Astrocyte of the hippocampus (primary cell): ENCODE results near the gene IQCK.
A peak's percentile ranks its signal among the peaks of the same experiment; 100 is the strongest.

Source experiments
- DNase-seq: peaks from one replicate; pipeline ENCODE4 v3.0.0; 2011; ENCODE audit warnings: low read depth, low spot score

IQCK gene

DNA sequence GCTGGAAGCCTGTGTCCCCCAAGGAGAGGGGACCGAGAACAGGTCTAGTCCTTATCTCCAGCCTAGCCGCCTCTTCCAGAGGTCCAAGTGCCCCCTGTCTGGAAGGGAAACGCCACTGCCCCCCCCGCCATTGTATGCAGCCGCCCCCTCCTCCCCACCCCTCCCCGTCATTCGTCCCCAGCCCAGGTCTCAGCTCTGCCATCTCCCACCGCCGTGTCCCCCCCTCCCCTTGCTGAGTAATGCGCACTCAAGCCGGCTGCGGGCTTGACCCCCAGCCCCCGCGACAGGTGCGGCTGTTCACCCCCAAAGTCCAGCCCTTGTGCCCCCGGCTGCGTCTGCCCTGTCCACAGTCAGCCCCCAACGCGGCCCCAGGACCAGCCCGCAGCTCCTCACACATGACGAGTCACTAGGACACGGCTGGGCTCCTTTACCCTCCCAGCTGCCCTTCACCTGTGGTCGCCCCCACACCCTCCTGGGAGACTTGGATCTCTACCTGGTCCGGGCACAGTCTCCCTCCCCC, 166.0 kb downstream of the IQCK start:
- peak; percentile 46 for DNase-seq

DNA sequence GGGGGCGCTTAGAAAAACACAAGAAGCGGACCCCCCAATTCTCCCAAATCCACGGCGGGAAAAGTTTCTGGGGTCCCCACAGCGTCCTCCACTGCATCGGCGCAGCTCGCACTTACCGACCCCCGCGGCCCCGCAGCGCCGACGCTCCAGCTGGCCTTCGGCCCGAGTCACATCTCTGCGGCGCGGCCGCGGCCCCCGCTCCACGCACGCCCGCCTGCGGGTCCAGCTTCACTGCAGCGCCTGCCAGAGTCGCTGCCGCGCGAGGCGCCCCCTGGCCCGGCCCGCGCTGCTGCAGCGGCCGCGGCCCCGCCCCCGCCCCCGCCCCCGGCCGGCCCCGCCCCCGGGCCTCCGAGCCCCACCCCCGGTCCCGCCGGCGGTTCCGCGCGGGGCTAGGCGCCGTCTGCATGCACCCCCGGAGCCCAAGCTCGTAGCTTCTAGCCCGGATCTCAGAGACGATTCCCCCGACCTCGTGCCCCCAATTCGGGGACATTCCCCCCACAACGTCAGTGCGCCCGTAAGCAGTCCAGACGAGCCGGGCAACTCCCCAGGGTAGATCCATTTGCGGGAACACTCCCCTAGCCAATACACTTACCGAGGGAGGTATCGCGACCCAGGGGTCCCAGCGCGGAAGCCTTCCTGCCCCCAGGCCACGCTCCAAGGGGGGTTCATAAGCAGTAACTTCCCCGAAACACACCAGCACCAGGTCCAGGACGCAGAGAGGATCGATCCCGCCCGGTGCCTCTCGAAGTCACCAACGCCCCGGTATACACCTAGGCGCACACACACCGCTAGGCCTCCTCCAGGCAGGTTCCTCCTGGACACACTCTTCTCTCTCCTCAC, 166.8 kb downstream of the IQCK start, which contains the start of gene GPRC5B:
Gene GPRC5B (minus strand): TSS at position 238 of the 840 bp plus-strand sequence. CDS start 12,003 bp downstream, outside the sequence.
- DNase-seq = peak; percentile 80

DNA sequence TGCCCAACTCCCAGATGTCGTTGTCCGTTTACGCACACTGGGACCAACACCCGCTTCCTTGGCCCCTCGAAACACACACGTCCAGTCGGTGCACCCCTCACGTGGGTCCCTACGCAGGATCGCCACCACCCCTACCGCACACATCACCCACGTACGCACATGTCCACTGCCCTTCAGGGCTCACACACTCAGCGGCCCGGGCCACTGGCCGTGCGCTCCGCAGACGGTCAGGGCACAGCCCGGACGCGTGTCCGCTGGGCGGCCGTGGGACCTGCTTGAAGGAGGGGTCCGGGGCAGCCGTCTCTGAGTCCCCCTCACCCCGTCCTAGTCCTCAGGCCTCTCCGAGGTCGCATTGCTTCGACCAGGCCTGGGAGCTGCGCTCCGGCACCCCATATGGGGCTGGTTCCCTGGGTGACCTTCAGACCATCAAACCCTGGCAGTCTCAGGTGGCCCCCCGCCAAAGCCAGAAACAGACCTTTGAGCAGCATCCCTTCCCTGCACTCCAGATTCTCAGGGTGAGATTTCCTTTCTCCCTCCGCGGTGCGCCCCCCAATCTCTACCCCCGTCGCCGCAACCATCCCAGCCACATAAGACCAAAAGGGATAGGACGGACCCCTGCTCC, 167.5 kb downstream of the IQCK start:
- peak; percentile 36 for DNase-seq

DNA sequence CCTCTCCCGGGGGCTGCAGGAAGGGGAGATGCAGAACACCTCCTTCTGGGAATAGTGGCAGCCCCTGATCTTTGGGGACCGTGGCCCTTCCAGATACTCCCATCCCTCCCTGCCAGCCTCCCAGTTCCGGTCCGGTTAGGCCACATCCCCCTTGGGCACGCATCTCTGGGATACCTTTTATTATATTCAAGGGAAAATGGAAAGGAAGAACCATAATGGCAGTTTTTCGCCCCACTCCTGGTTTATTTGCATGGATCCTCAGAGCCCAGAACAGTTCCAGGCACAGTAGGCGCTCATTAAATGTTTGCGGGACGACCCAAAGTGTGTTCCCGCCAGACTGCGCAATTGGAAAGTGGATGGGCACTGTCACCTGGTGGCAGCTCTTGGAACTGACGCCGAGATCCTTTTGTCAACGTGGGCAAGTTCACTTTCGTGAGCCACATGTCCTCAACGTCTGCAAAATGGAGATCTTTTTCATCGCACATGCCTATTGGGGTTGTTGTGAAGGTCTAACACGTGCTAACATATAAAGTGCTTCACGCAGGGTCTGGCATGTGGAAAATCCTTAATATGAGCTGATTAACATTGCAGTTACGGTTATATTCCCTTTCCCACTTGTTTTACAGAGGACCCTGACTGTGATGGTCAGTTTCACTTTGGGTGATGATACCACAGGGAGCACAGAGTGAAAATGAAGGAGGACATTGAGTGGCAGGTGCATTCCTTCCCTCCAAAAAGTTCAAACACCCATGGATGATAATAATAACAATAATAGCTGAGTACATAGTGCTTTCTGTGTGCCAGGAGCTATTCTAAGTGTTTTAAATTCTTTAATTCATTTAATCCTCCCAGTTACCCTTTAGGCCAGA, 168.2 kb downstream of the IQCK start:
- DNase-seq = peak; percentile 89

DNA sequence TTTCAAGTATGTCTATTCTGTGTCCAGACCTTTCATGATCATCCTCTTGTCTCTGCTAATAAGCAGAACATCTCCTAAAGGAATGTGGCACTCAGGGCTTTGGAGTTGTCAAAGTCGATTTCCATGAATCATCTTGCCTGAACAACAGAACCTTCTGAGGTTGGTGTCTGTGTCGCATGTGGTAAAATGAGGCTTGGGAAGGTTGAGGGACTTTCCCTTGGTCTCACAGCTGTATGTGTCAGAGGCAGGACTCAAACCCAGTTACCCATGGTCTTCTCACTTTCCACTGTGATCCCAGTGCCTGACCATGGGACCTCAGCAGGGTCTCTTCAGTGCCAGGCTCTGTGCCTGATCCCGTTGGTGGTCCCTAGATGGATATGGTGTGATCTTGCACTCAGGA, 170.8 kb downstream of the IQCK start:
- DNase-seq = no peak

DNA sequence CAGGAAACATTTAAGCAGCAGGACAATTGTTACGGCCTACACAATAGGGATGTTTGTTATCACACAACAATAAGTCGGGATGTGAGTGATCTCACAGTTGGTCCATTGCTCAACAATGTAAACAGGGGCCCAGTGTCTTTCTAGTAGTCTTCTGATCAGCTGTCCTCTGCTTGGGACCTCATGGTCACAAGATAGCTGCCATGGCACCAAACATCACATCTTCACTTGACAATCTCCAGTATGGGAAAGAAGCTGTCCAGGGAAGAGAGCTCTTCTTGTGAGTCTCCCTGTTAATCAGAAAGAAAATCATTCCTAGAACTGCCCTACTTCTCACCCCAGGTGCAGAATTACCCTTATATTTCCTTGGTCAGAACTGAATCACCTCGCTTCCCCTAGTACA, 172.8 kb downstream of the IQCK start:
- DNase-seq = no peak

DNA sequence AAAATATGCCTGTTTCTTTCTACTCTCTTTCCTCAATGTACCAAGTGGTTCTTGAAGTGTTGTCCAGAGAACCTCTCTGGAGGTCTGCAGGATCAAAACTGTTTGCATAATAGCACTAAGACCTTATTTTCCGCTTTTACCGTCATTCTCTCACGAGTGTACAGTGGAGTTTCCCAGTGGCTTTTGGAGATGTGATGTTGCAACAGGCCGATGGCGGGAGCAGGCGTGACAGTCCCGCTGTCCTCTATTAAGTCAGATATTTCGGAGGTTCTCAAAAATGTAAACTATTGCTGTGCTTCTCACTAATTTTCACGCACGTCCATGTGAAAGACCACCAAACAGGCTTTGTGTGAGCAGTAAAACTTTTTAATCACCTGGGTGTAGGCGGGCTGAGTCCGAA, 174.8 kb downstream of the IQCK start:
- DNase-seq = no peak

DNA sequence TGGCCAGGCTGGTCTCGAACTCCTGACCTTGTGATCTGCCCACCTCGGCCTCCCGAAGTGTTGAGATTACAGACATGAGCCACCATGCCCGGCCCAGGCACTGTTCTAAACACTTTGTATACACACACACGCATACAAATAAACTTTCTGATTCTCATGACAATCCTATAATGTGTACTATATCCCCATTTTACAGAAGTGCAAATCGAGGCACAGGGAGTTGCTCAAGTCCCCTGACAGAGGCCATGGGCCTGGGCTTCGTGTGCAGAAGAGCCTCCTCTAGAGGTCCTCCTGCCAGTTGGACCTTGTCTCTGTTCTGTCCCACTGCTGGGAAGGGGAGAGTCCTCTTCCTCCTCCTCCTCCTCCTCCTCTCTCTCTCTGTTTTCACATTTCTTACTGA, 176.5 kb downstream of the IQCK start:
- DNase-seq = no peak

DNA sequence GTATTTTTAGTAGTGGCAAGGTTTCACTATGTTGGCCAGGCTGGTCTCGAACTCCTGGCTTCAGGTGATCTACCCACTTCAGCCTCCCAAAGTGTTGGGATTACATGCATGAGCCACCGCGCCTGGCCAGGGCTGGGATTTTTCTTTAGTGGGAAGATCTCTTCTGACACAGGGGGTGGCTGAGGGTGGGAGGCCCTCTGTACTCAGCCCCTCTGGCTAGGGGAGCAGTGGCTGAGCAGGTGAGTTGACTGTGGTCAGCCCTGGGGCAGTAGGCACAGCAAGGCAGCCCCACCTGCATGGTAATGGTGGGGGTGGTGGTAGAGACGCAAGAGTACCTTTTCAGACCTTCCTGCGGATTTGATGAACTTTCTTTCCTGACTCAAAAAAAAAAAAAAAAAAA, 178.9 kb downstream of the IQCK start:
- no peak for DNase-seq

DNA sequence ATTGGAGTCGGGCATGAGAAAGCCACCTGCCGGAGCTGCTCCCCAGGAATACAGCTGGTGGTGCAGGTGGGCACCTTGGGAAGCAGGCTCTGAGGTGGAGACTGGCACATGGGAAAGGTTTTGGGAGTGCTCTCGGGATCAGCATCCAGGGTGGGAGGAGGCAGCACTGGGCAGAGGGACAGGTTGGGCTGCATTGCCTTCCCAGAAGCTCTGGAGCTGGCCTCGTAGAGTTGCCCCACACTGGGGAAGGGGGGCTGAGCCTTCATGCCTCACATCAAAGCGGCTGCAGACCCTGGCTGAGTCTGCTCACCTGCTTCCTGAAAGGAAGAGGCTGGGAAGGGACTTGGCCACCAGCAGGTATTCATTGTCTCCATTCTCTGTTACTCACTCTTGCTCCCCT, 180.1 kb downstream of the IQCK start:
- DNase-seq = no peak

DNA sequence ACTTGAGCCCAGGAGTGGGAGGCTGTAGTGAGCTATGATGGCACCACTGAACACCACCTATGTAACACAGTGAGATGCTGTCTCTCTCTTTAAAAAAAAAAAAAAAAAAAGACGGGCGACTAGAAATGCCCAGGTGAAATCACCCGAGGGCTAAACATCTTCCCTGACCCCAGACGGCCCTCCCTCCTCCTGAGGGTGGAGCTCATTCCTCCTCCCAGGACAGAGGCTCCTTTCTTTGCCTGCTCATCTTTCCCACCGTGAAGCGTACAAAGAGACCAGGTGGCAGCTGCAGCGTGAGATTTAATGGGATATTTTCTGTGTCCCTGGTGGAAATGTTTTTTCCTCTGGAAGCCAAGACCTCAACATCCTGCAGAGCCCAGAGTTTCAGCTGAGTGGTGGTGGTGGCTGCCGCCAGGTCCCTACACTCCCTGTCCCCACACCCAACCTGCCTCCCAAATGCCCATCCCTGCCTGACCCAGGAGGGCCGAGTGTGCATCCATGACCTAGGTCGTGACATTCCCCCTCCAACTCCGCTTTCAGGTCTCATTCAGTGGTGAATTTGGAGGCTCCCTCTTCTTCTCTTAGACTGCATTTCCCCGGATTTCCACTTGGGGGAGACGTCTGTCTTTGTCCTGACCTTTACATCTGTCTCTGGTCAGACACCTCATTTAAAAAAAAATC, 181.0 kb downstream of the IQCK start:
- DNase-seq = peak; percentile 71

DNA sequence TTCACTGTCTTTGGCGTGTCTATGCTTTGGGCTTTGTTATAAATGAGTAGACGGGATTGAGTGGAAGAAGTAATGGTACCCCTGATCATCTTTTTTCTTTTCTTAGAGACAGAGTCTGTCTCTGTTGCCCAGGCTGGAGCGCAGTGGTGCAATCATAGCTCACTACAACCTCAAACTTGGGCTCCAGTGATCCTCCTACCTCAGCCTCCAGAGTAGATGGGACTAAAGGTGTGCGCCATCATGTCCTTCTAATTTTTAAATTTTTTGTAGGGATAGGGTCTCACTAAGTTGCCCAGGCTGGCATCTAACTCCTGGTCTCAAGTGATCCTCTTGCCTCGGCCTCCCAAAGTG, 181.5 kb downstream of the IQCK start:
- no peak for DNase-seq

DNA sequence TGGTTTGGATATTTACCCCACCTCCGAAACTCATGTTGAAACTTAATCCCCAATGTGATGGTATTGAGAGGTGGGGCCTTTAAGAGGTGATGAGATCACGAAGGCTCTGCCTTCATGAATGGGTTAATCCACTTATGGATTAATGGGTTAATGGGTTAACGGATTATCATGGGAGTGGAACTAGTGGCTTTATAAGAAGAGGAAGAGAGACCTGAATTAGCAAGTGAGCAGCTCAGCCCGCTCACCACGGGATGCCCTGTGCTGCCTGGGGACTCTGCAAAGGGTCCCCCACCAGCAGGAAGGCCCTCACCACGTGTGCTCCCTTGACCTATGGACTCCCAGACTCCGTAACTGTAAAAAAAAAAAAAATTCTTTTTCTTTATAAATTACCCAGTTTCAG, 183.1 kb downstream of the IQCK start:
- no peak for DNase-seq

DNA sequence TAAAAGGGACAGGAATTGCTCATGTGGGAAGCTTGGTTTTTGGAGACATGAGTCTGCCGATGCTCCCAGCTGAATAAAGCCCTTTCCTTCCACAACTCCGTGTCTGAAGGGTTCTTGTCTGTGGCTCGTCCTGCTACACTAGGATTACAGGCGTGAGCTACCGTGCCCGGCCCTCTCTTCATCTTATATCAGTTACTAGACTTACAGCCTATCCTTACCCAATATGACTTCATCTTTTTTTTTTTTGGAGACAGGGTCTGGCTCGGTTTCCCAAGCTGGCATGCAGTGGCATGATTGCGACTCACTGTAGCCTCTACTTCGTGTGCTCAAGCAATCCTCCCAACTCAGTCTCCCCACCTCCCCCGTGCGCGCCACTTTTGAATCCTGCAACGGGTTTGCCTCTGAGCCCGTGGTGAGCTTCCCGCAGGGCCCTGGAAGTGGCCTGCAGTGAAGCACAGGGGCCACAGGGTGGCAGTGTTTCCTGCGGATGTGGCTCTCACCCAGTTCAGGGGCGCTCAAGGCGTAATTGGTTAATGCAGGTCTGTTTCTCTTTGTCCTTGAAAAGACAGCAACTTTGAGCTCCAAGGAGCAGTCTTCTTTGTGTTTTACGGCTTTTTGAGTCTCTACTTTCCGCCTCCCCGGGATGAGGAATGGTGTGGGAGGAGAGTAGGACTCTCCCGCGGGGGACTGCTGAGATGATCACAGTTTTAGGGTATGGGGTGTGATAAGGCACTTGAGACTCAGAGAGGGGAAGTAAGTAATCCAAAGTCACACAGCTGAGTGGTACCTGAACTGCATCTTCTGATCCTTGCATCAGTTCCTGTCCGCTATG, 189.3 kb downstream of the IQCK start:
- peak; percentile 87 for DNase-seq
